VCaP (cell line): ENCODE results near the gene SOCS1.

Source experiments
- H3K27ac ChIP-seq: fragments of 450-650 bp; 2 replicates; pipeline ENCODE4 v1.5.1; 2017
- CTCF ChIP-seq: fragments of 450-650 bp; conservative IDR thresholded peaks from 2 replicates; pipeline ENCODE4 v1.5.1; 2017; ENCODE audit warnings: mild to moderate bottlenecking, moderate library complexity

The SOCS1 gene

GRCh38 chr16:11241480-11242204 lies 14.4 kb downstream of the SOCS1 start:
- H3K27ac ChIP-seq = no peak overlapping the region
- no peak for TF ChIP-seq CTCF

- no peak overlapping the region for H3K27ac ChIP-seq
Measured at GRCh38 chr16:11240636-11241473, 15.1 kb downstream of the SOCS1 start.

GRCh38 chr16:11239644-11240632 lies 16.1 kb downstream of the SOCS1 start:
- TF ChIP-seq CTCF = no peak
- H3K27ac ChIP-seq = no peak overlapping the region

More at GRCh38 chr16:11240636-11241473, 15.1 kb downstream of the SOCS1 start:
- no peak for TF ChIP-seq CTCF

- no peak overlapping the region for H3K27ac ChIP-seq
- no peak for TF ChIP-seq CTCF
Measured at GRCh38 chr16:11238272-11239202, 17.5 kb downstream of the SOCS1 start.

GRCh38 chr16:11236461-11237254 lies 19.3 kb downstream of the SOCS1 start:
- no peak overlapping the region for H3K27ac ChIP-seq
- no peak for TF ChIP-seq CTCF

- TF ChIP-seq CTCF = no peak
- no peak overlapping the region for H3K27ac ChIP-seq
Measured at GRCh38 chr16:11235703-11235991, 20.4 kb downstream of the SOCS1 start.
